Transverse colon (tissue), 3 donors: ENCODE results near the gene IP6K1.

Experiments
- POLR2A ChIP-seq: fragments of 450-650 bp; IDR thresholded peaks from one replicate; pipeline ENCODE4 v1.6.1; 2016; ENCODE audit warnings: antibody characterized with exemption, mild to moderate bottlenecking, moderate library complexity
- TF ChIP-seq, protein P1 (sequence below), 5 experiments: fragments of 200-600 bp in 3 of 5; fragments of 450-650 bp in 2 of 5; sonication (generic) in 3 of 5; IDR thresholded peaks; 1 replicate in 2 of 5; 2 replicates in 3 of 5; pipeline ENCODE4 v1.5.1; 2016 to 2017; ENCODE audit warnings: antibody characterized with exemption in 5 of 5, inconsistent platforms in 3 of 5, mild to moderate bottlenecking in 2 of 5, moderate library complexity in 1 of 5

GRCh38 chr3:49715611-49716121, 70.7 kb downstream of the IP6K1 start:
- TF ChIP-seq, protein P1, sequence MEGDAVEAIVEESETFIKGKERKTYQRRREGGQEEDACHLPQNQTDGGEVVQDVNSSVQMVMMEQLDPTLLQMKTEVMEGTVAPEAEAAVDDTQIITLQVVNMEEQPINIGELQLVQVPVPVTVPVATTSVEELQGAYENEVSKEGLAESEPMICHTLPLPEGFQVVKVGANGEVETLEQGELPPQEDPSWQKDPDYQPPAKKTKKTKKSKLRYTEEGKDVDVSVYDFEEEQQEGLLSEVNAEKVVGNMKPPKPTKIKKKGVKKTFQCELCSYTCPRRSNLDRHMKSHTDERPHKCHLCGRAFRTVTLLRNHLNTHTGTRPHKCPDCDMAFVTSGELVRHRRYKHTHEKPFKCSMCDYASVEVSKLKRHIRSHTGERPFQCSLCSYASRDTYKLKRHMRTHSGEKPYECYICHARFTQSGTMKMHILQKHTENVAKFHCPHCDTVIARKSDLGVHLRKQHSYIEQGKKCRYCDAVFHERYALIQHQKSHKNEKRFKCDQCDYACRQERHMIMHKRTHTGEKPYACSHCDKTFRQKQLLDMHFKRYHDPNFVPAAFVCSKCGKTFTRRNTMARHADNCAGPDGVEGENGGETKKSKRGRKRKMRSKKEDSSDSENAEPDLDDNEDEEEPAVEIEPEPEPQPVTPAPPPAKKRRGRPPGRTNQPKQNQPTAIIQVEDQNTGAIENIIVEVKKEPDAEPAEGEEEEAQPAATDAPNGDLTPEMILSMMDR (IDR thresholded peaks at IDR 0.05): no peak
- TF ChIP-seq POLR2A: no peak
